Gastroesophageal sphincter (tissue), 4 donors: ENCODE measurements around the gene KIRREL3. TPM values are rescaled to one million over a fixed set of nuclear protein-coding genes. Genes with fewer than 3 reads are reported as not detected.
A peak's percentile ranks its signal among the peaks of the same experiment; 100 is the strongest.

Source experiments
- ATAC-seq: fragments of 150-250 bp; one replicate; pipeline ENCODE4 v1.9.1; 2016; ENCODE audit warnings: mild to moderate bottlenecking, moderate library complexity
- H3K27ac ChIP-seq, 4 donors: fragments of 200-600 bp; sonication (generic) in 3 of 4; 1 replicate in 3 of 4; 2 replicates in 1 of 4; pipeline ENCODE4 v1.5.1; 2016 to 2019
- H3K27me3 ChIP-seq: fragments of 200-600 bp; sonication (generic); one replicate; pipeline ENCODE4 v1.5.1; 2019
- H3K36me3 ChIP-seq, 2 donors: fragments of 200-600 bp; sonication (generic); one replicate each; pipeline ENCODE4 v1.5.1; 2019; ENCODE audit warnings: control low read depth in 1 of 2
- H3K4me1 ChIP-seq, 3 donors: fragments of 200-600 bp; sonication (generic); 1 replicate in 2 of 3; 2 replicates in 1 of 3; pipeline ENCODE4 v1.5.1; 2016 to 2019; ENCODE audit warnings: control low read depth in 2 of 3
- H3K4me3 ChIP-seq, 2 donors: fragments of 200-600 bp; sonication (generic); one replicate each; pipeline ENCODE4 v1.5.1; 2019; ENCODE audit warnings: mild to moderate bottlenecking in 1 of 2, moderate library complexity in 1 of 2
- H3K9me3 ChIP-seq, 3 donors: fragments of 200-600 bp; sonication (generic); one replicate each; pipeline ENCODE4 v1.5.1; 2017 to 2019; ENCODE audit warnings: control low read depth in 2 of 3
- EP300 ChIP-seq: sonication (generic); formaldehyde crosslinking; IDR thresholded peaks from one replicate; pipeline ENCODE4 v1.6.1; 2017; ENCODE audit warnings: antibody characterized with exemption, mild to moderate bottlenecking
- POLR2A ChIP-seq, 2 donors: fragments of 450-650 bp; IDR thresholded peaks; one replicate each; pipeline ENCODE4 v1.6.1; 2017; ENCODE audit warnings: antibody characterized with exemption in 2 of 2, mild to moderate bottlenecking in 2 of 2, moderate library complexity in 1 of 2
- POLR2AphosphoS5 ChIP-seq: sonication (generic); formaldehyde crosslinking; IDR thresholded peaks from one replicate; pipeline ENCODE4 v1.6.1; 2017; ENCODE audit warnings: antibody characterized with exemption
- WGBS, 2 donors: methylation state at CpG; one replicate each; pipeline ENCODE4 v1.1.5; 2018; ENCODE audit warnings: low coverage in 1 of 2; 5-methylcytosine and 5-hydroxymethylcytosine counted together
- total RNA-seq, 4 donors: library from RNA; depleted of rRNA; stranded (reverse); fragments of >200 nt; gene quantifications; one replicate each; pipeline ENCODE4 v1.1.0, GENCODE V29; 2016
- TF ChIP-seq, protein P1 (sequence below), 4 experiments: fragments of 200-600 bp in 2 of 4; fragments of 450-650 bp in 2 of 4; sonication (generic) in 1 of 4; IDR thresholded peaks; one replicate each; pipeline ENCODE4 v1.5.1; 2017 to 2019; ENCODE audit warnings: antibody characterized with exemption in 4 of 4, mild to moderate bottlenecking in 2 of 4, moderate library complexity in 2 of 4

The KIRREL3 gene
- total RNA-seq, 4 donors from 2014 or later, result 0.54 to 3.9 (median 1.4) TPM

DNA sequence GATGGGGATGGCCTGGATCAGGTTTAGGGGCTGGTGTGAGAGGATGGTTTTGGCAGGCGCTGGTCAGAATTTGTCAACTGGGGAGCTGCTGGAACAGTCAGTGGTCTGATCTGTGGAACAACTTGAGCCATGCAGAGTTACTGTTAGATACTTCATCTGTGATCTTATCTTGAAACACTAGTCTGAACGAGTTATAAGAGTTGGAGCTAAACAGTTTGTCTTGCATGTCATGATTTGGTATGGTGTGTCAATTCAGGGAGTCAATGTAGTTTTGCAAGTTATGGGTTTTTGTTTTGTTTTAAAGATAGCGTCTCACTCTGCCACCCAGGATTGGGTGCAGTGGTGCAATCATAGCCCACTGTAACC, 591.0 kb downstream of the KIRREL3 start:
- H3K4me1 ChIP-seq, result peaks cover 3 to 46% (median 8%) of the 10 kb centered on the region in 3 donors
- H3K4me3 ChIP-seq, result no peak overlapping the region
- no peak for ATAC-seq
- peak overlapping the region in 2 of 4 donors; percentile 2 to 86 for H3K27ac ChIP-seq
- TF ChIP-seq POLR2A (IDR thresholded peaks at IDR 0.05) (no peak), POLR2AphosphoS5 (no peak), EP300 (no peak)
- TF ChIP-seq, protein P1, sequence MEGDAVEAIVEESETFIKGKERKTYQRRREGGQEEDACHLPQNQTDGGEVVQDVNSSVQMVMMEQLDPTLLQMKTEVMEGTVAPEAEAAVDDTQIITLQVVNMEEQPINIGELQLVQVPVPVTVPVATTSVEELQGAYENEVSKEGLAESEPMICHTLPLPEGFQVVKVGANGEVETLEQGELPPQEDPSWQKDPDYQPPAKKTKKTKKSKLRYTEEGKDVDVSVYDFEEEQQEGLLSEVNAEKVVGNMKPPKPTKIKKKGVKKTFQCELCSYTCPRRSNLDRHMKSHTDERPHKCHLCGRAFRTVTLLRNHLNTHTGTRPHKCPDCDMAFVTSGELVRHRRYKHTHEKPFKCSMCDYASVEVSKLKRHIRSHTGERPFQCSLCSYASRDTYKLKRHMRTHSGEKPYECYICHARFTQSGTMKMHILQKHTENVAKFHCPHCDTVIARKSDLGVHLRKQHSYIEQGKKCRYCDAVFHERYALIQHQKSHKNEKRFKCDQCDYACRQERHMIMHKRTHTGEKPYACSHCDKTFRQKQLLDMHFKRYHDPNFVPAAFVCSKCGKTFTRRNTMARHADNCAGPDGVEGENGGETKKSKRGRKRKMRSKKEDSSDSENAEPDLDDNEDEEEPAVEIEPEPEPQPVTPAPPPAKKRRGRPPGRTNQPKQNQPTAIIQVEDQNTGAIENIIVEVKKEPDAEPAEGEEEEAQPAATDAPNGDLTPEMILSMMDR (IDR thresholded peaks at IDR 0.05), result no peak
- H3K27me3 ChIP-seq, result no peaks in the 10 kb centered on the region
- peaks cover 0 to 67% of the 10 kb centered on the region in 2 donors for H3K36me3 ChIP-seq
- H3K9me3 ChIP-seq, result no peaks in the 10 kb centered on the region
- 75 to 79% methylated on average over 2 to 3 of the region's 3 CpGs for WGBS, 2 donors

DNA sequence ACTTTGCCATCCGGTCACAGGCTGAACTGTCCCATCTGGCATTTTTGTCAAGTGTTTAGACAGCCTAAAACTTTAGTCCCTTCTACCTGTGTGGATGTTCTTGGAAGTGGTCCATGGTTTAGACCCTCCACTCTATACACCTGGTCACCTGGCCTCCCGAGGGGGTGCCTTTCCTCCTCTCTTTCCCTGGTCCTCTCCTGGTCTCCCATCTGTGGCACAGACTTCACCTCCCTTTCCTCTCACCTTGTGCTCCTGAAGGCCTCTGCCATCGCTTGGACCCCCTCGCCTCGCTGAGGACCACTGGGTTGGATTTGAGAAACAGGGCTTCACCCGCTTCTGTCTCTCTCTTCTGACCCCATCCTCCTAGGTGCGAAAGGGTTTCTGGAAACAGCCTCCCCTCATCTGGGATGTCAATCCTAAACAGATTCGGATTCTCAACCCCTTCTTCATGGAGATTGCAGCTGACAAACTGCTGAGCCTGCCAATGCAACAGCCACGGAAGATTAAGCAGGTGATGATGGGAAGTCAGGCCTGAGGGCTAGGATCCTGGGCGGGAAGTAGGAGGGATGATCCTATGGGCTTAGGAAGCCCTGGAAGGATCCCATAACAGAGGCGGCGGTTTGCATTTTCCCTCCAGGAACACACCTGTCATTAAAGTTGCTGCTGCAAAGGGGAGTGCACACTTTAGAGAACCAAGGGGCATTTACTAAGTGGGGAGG, 591.5 kb downstream of the KIRREL3 start:
- no peak for ATAC-seq
- no peak overlapping the region for H3K4me3 ChIP-seq
- WGBS, 2 donors, result 80 to 100% methylated on average over 2 to 4 of the region's 12 CpGs
- H3K27ac ChIP-seq, result peak overlapping the region in 2 of 4 donors; percentile 2 to 86
- H3K9me3 ChIP-seq, result no peaks in the 10 kb centered on the region
- H3K27me3 ChIP-seq, result no peaks in the 10 kb centered on the region
- peaks cover 0 to 62% of the 10 kb centered on the region in 2 donors for H3K36me3 ChIP-seq
- H3K4me1 ChIP-seq, result peaks cover 0 to 41% (median 2%) of the 10 kb centered on the region in 3 donors
- TF ChIP-seq, protein P1 (IDR thresholded peaks at IDR 0.05), result no peak
- no peak for TF ChIP-seq POLR2AphosphoS5
- TF ChIP-seq POLR2A (IDR thresholded peaks at IDR 0.05), result no peak
- no peak for TF ChIP-seq EP300

DNA sequence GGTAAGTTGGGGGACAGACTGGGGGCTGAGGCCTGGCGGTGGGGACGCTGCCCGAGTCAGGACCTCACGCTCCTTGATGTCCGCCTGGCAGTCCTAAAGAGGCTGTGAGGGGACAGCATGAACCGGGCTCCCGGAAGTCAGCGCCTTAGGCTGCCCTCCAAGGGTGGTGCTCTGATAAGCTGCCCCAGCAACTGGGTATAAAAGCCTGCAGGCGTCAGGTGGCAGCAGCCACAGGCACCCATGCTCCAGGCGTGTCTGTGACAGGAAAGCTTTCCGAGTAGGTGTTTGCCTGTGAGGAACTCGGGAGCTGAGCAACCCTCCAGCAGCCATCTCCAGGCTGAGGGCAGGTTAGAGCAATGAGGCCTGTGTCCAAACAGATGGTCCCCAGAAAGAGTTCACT, 592.1 kb downstream of the KIRREL3 start:
- no peak for ATAC-seq
- Histone ChIP-seq H3K36me3 (peaks cover 0 to 57% of the 10 kb centered on the region in 2 donors), H3K27ac (peak overlapping the region in 1 of 4 donors; percentile 86), H3K9me3 (no peaks in the 10 kb centered on the region), H3K4me1 (peaks cover 0 to 35% (median 0%) of the 10 kb centered on the region in 3 donors), H3K27me3 (no peaks in the 10 kb centered on the region), H3K4me3 (no peak overlapping the region)
- 72 to 80% methylated on average over 1 to 5 of the region's 12 CpGs for WGBS, 2 donors
- TF ChIP-seq EP300 (no peak), POLR2A (IDR thresholded peaks at IDR 0.05) (no peak), POLR2AphosphoS5 (no peak)
- TF ChIP-seq, protein P1 (IDR thresholded peaks at IDR 0.05), result no peak

DNA sequence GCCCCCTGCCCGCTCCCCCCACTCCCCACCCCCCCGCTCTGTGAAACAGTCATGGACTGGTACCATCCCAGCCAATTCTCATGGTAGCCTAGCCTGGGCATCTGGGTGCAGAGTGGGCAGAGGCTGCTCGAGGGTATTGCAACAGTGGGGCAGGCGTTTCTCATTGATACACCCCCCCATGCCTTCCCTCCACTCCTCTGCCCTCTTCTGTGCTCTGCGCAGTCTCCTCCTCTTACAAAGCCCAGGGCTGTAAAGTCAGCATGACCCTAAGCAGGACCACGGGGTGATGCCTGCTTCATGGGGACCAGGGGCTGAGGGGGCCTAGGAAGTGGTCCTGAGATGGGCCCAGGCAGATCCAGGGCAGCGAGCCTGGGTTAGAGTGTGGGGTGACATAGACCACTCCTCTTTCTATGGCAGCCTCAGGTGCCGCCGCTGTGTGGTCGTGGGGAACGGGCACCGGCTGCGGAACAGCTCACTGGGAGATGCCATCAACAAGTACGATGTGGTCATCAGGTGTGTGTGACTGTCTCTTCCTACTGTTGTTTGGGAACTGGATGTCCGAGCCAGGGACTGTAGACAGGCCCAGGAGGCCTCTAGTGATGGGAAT, 592.8 kb downstream of the KIRREL3 start:
- peak overlapping the region in 2 of 4 donors; percentile 8 to 86 for H3K27ac ChIP-seq
- peaks cover 0 to 32% (median 0%) of the 10 kb centered on the region in 3 donors for H3K4me1 ChIP-seq

DNA sequence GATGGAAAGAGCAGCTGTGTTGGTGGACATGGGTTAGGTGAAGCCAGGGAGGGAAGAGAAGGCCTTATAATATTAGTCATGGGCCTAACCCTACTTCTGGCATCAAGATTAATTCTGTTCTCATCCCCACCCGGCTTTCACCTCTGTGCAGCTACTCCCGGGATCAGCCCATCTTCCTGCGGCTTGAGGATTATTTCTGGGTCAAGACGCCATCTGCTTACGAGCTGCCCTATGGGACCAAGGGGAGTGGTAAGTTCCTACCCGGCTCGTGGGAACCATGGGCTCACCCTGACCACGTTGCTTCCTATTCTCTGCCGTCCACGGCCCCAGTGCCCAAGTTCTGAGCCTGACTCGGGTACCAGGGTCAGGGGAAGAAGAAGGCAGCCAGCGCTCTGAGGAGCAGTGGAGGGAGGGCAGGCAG, 593.5 kb downstream of the KIRREL3 start:
- peaks cover 0 to 25% (median 0%) of the 10 kb centered on the region in 3 donors for H3K4me1 ChIP-seq
- 76 to 90% methylated on average over 2 of the region's 12 CpGs for whole genome bisulfite sequencing, 2 donors
- no peaks in the 10 kb centered on the region for H3K27me3 ChIP-seq
- H3K9me3 ChIP-seq, result no peaks in the 10 kb centered on the region
- H3K36me3 ChIP-seq, result peaks cover 0 to 50% of the 10 kb centered on the region in 2 donors
- H3K4me3 ChIP-seq, result no peak overlapping the region
- ATAC-seq, result no peak
- no peak for TF ChIP-seq POLR2A (IDR thresholded peaks at IDR 0.05)
- no peak for TF ChIP-seq POLR2AphosphoS5
- TF ChIP-seq, protein P1 (IDR thresholded peaks at IDR 0.05), result no peak
- TF ChIP-seq EP300, result no peak
- H3K27ac ChIP-seq, result peak overlapping the region in 2 of 4 donors; percentile 17 to 86

More for the DNA sequence above, 592.8 kb downstream of the KIRREL3 start:
- Histone ChIP-seq H3K27me3 (no peaks in the 10 kb centered on the region), H3K9me3 (no peaks in the 10 kb centered on the region), H3K4me3 (no peak overlapping the region), H3K36me3 (peaks cover 0 to 52% of the 10 kb centered on the region in 2 donors)
- TF ChIP-seq POLR2AphosphoS5, result no peak
- TF ChIP-seq EP300, result no peak
- no peak for TF ChIP-seq POLR2A (IDR thresholded peaks at IDR 0.05)
- no CpG with 5 or more reads among the region's 15 CpGs for WGBS, 2 donors
- ATAC-seq, result no peak
